ENCODE results near the gene EIF3F. TPM values are rescaled to one million over a fixed set of nuclear protein-coding genes. Genes with fewer than 3 reads are reported as not detected.

Gene EIF3F
- total and polyA plus RNA-seq, 10 of the 15 experiments (the other 5 are each of a cell fraction or from before 2014, with no cell fraction given) = 81.3 to 461 (median 213) TPM

DNA sequence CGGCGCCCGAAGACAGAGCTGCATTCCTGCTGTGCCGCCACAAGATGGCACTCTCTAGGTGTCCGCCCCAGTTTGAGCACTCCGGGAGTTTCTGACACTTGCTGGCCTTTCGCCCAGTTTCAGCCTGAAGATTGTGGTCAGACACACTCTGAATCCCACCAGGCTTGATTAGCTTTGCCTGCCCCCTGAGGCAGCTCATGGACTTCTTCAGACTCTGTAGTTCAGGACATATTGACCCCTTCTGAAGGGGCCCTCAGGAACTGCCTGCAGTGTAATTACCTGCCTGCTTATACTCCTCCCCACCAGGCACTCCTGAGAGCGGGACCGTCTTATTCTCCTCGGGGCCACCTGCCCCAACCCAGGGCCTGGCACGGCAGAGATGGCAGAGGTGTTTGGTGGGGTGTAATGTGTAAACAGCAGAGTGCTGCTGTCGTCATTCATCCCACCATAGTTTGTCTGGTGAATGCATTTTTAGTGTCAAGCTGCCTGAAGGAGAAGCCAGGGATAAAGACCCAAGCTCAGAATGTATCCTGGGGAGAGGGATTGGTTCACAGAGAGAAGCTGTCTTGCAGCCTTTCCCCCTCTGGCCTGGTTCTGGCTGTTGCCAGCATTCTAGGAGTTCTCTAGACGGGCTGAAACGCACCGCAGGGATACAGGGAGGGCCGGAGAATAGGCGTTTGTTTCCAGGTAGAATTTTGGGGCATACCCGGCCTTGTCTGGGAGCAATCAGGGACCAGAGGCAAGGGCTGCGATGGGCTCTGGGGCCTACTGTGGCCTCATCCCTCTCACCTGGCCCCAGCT lies 46.4 kb downstream of the EIF3F start:
- WGBS (ENCODE audit: insufficient coverage, insufficient replicate concordance, low lambda C conversion rate, missing lambda C conversion rate) = 26% methylated on average over 19 of the region's 19 CpGs
- Histone ChIP-seq H3K4me2 (ENCODE audit: control insufficient read depth, insufficient read depth) (0 out of 2 replicates have a peak overlapping the region, but pooled peaks have one; percentile 22), H3K79me2 (ENCODE audit: control insufficient read depth, insufficient read depth, low read length) (no peaks in the 10 kb centered on the region), H3K4me3 (no peak overlapping the region), H4K20me1 (ENCODE audit: control insufficient read depth, insufficient read depth) (no peaks in the 10 kb centered on the region), H3K27ac (ENCODE audit: control insufficient read depth, insufficient read depth) (no peak overlapping the region), H3K9me3 (replicated peaks; ENCODE audit: control insufficient read depth, insufficient read depth, low read length) (no peaks in the 10 kb centered on the region), H3K4me1 (ENCODE audit: control insufficient read depth, insufficient read depth, low read length) (no peaks in the 10 kb centered on the region), H3K36me3 (ENCODE audit: control insufficient read depth in 2 of 2, insufficient read depth in 2 of 2, low read length in 1 of 2) (no peaks in the 10 kb centered on the region), H3K9ac (ENCODE audit: control insufficient read depth, insufficient read depth, low read length) (no peak overlapping the region), H3K27me3 (replicated peaks in 1 of 2; ENCODE audit: control insufficient read depth in 2 of 2, insufficient read depth in 2 of 2, low read length in 1 of 2) (no peaks in the 10 kb centered on the region; a peak in 1 of 4 replicates), H2AFZ (ENCODE audit: control insufficient read depth, low read depth, low read length) (peak overlapping the region; percentile 7; the same call in 1 of the 2 replicates)
- peak; percentile 59 for FAIRE-seq
- ChIA-PET RAD21 (ENCODE audit: unreplicated experiment) (interaction anchor here (0.8 to 4.1 kb wide), 12 partner anchors 22 to 69 kb away, joined by 3 to 30 read pairs (median 4); partner anchors contain the start of gene EIF3F), SMC1A (ENCODE audit: uncharacterized antibody, unreplicated experiment) (interaction anchor here (0.9 to 2.7 kb wide), 12 partner anchors 12 to 168 kb away, joined by 3 to 21 read pairs (median 4); no protein-coding TSS in a partner anchor), POLR2A (no interaction called here), CTCF (interaction anchor here (0.5 to 3.6 kb wide), 28 partner anchors 10 to 596 kb away, joined by 3 to 77 read pairs (median 5); partner anchors contain the start of gene EIF3F)
- BruUV-seq (replicated peaks) = no TSS peak
- ATAC-seq = peak; percentile 93
- in situ Hi-C loops (cut with MboI) = no loop called here
- intact Hi-C loops (cut with micrococcal nuclease; ENCODE audit: unreplicated experiment) = loop anchor here (1.0 to 10.0 kb wide), 3 partner anchors 37 to 171 kb away; no protein-coding TSS in a partner anchor
- no peak for DNase-seq (ENCODE audit: low read depth, low spot score)
- no peak for TF ChIP-seq PAX5 (IDR thresholded peaks at IDR 0.05; ENCODE audit: borderline replicate concordance, low read depth, low read length)
- no peak for TF ChIP-seq TAF1 (IDR thresholded peaks at IDR 0.05; ENCODE audit: borderline replicate concordance, low read depth, low read length)
- peak; percentile 67 for TF ChIP-seq RAD21 (IDR thresholded peaks at IDR 0.05; ENCODE audit: insufficient read depth, low read depth, low read length)
- no peak for TF ChIP-seq SUZ12 (IDR thresholded peaks at IDR 0.05; ENCODE audit: unreplicated experiment)
- no peak for TF ChIP-seq MEF2A (IDR thresholded peaks at IDR 0.05; ENCODE audit: insufficient read depth, low read depth, low read length)
- TF ChIP-seq, protein P1, sequence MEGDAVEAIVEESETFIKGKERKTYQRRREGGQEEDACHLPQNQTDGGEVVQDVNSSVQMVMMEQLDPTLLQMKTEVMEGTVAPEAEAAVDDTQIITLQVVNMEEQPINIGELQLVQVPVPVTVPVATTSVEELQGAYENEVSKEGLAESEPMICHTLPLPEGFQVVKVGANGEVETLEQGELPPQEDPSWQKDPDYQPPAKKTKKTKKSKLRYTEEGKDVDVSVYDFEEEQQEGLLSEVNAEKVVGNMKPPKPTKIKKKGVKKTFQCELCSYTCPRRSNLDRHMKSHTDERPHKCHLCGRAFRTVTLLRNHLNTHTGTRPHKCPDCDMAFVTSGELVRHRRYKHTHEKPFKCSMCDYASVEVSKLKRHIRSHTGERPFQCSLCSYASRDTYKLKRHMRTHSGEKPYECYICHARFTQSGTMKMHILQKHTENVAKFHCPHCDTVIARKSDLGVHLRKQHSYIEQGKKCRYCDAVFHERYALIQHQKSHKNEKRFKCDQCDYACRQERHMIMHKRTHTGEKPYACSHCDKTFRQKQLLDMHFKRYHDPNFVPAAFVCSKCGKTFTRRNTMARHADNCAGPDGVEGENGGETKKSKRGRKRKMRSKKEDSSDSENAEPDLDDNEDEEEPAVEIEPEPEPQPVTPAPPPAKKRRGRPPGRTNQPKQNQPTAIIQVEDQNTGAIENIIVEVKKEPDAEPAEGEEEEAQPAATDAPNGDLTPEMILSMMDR (IDR thresholded peaks at IDR 0.05 in 2 of 3, conservative IDR thresholded peaks at IDR 0.05 in 1 of 3; ENCODE audit: control insufficient read depth in 2 of 3, extremely low read depth in 1 of 3, insufficient read depth in 1 of 3, low read depth in 3 of 3, low read length in 3 of 3) = peak; percentile 81 to 90 (median 85)
- TF ChIP-seq BACH1 (IDR thresholded peaks at IDR 0.05; ENCODE audit: borderline replicate concordance) = no peak
- TF ChIP-seq BRCA1 (IDR thresholded peaks at IDR 0.05; ENCODE audit: low read depth, low read length) = no peak
- no peak for TF ChIP-seq SMAD5 (IDR thresholded peaks at IDR 0.05; ENCODE audit: low read depth)
- no peak for TF ChIP-seq E2F4 (IDR thresholded peaks at IDR 0.05; ENCODE audit: low read depth, low read length)
- no peak for TF ChIP-seq ZNF207 (IDR thresholded peaks at IDR 0.05; ENCODE audit: borderline replicate concordance)
- peak; percentile 41; the same call in 1 of the 2 replicates for TF ChIP-seq RUNX3 (IDR thresholded peaks at IDR 0.05; ENCODE audit: low read length)
- TF ChIP-seq GABPA (IDR thresholded peaks at IDR 0.05; ENCODE audit: low read depth) = no peak
- no peak for TF ChIP-seq POLR2AphosphoS5 (IDR thresholded peaks at IDR 0.05; ENCODE audit: low read length)
- no peak for TF ChIP-seq ZNF274 (IDR thresholded peaks at IDR 0.05; ENCODE audit: insufficient read depth, insufficient read length)
- TF ChIP-seq ZZZ3 (IDR thresholded peaks at IDR 0.05; ENCODE audit: control insufficient read depth, insufficient read length, low read depth) = no peak
- TF ChIP-seq RBBP5 (conservative IDR thresholded peaks at IDR 0.05) = no peak
- no peak for TF ChIP-seq ZSCAN29 (IDR thresholded peaks at IDR 0.05)
- no peak for TF ChIP-seq ZNF24 (IDR thresholded peaks at IDR 0.05)
- TF ChIP-seq, protein P2, sequence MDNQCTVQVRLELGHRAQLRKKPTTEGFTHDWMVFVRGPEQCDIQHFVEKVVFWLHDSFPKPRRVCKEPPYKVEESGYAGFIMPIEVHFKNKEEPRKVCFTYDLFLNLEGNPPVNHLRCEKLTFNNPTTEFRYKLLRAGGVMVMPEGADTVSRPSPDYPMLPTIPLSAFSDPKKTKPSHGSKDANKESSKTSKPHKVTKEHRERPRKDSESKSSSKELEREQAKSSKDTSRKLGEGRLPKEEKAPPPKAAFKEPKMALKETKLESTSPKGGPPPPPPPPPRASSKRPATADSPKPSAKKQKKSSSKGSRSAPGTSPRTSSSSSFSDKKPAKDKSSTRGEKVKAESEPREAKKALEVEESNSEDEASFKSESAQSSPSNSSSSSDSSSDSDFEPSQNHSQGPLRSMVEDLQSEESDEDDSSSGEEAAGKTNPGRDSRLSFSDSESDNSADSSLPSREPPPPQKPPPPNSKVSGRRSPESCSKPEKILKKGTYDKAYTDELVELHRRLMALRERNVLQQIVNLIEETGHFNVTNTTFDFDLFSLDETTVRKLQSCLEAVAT (IDR thresholded peaks at IDR 0.05) = peak; percentile 49; the same call in 1 of the 2 replicates
- TF ChIP-seq RCOR1 (conservative IDR thresholded peaks at IDR 0.05; ENCODE audit: low read depth, low read length) = no peak
